DND-41 (cell line): ENCODE results near the gene MRTFA.
"Not testable (repeated sequence)": the region's sequence is repeated elsewhere in the genome, so short reads cannot be mapped to it uniquely, and the experiment has no call there.

ENCODE experiments used
- ATAC-seq: fragments of 200-7000 bp; cut with Tn5 transposase; 3 replicates; pipeline ENCODE4 v1.9.1; 2021; ENCODE audit warnings: low read depth; ENCODE audit not compliant: insufficient read depth
- DNase-seq: peaks from one replicate; pipeline ENCODE4 v3.0.0-alpha.2; 2020
- H2AFZ ChIP-seq: 2 replicates; pipeline ENCODE4 v1.6.0; 2012; ENCODE audit warnings: low read depth, low read length
- H3K27ac ChIP-seq: 2 replicates; pipeline ENCODE4 v1.5.1; 2012; ENCODE audit warnings: low read length, inconsistent platforms
- H3K27me3 ChIP-seq: fragments of 200-600 bp; sonication (generic); 2 replicates; pipeline ENCODE4 v1.6.0; 2012; ENCODE audit warnings: low read length, mild to moderate bottlenecking, inconsistent platforms; ENCODE audit not compliant: insufficient read depth, poor library complexity
- H3K36me3 ChIP-seq: 2 replicates; pipeline ENCODE4 v1.5.1; 2012; ENCODE audit warnings: low read length, inconsistent platforms; ENCODE audit not compliant: insufficient read depth
- H3K4me1 ChIP-seq: 2 replicates; pipeline ENCODE4 v1.5.1; 2012; ENCODE audit warnings: mild to moderate bottlenecking, low read length; ENCODE audit not compliant: insufficient read depth
- H3K4me2 ChIP-seq: 2 replicates; pipeline ENCODE4 v1.6.0; 2012; ENCODE audit warnings: mild to moderate bottlenecking, moderate library complexity, low read length, inconsistent platforms; ENCODE audit not compliant: insufficient read depth
- H3K4me3 ChIP-seq, 2 experiments: fragments of 200-600 bp in 1 of 2; shearing (Covaris generic) in 1 of 2; 2 replicates each; pipeline ENCODE4 v1.5.1; 2012 to 2016; ENCODE audit warnings: inconsistent platforms in 2 of 2, low read length in 2 of 2, mild to moderate bottlenecking in 2 of 2, low read depth in 1 of 2, moderate library complexity in 1 of 2
- H3K79me2 ChIP-seq: 2 replicates; pipeline ENCODE4 v1.6.0; 2012; ENCODE audit warnings: low read length, inconsistent platforms; ENCODE audit not compliant: insufficient read depth
- H3K9ac ChIP-seq: 2 replicates; pipeline ENCODE4 v1.6.0; 2012; ENCODE audit warnings: low read depth, mild to moderate bottlenecking, inconsistent platforms, low read length, moderate library complexity
- H3K9me3 ChIP-seq: 2 replicates; pipeline ENCODE4 v1.5.1; 2012; ENCODE audit warnings: low read length, moderate library complexity, mild to moderate bottlenecking, inconsistent platforms; ENCODE audit not compliant: insufficient read depth, severe bottlenecking
- H4K20me1 ChIP-seq: 2 replicates; pipeline ENCODE4 v1.6.0; 2012; ENCODE audit warnings: low read length; ENCODE audit not compliant: insufficient read depth
- EZH2 ChIP-seq: IDR thresholded peaks from 3 replicates; pipeline ENCODE4 v1.6.1; 2012; ENCODE audit warnings: borderline replicate concordance, low read depth, mild to moderate bottlenecking, moderate library complexity, low read length, inconsistent platforms; ENCODE audit not compliant: severe bottlenecking
- TF ChIP-seq, protein P1 (sequence below): IDR thresholded peaks from 2 replicates; pipeline ENCODE4 v1.5.1; 2012; ENCODE audit warnings: borderline replicate concordance, low read length, moderate library complexity, mild to moderate bottlenecking; ENCODE audit not compliant: poor library complexity, severe bottlenecking; ENCODE audit errors: extremely low read depth

Gene MRTFA

DNA sequence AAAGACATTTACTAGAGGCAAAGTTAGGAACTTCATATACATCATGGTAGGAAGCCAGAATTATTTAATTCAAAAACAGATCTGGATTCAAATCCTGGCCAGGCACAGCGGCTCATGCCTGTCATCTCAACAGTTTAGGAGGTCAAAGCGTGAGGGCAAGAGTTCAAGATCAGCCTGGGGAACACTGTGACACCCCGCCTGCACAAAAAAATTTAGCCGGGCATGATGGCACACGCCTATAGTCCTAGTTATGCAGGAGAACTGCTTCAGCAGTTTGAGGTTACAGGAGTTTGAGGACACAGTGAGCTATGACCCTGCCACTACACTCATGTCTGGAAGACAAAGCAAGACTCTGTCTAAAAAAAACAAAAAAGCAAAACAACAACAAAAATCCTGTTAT, 8.9 kb downstream of the MRTFA start:
- Histone ChIP-seq H3K9me3 (peaks cover 4% of the 10 kb centered on the region), H3K4me3 (no peak overlapping the region), H3K4me2 (no peak overlapping the region), H3K27ac (no peak overlapping the region), H3K36me3 (no peaks in the 10 kb centered on the region), H3K79me2 (peaks cover 93% of the 10 kb centered on the region), H3K27me3 (no peaks in the 10 kb centered on the region), H3K9ac (no peak overlapping the region), H4K20me1 (peaks cover 19% of the 10 kb centered on the region; the same call in 1 of the 2 replicates), H2AFZ (no peak overlapping the region), H3K4me1 (no peaks in the 10 kb centered on the region)
- TF ChIP-seq EZH2, result no peak
- DNase-seq, result no peak
- no peak for ATAC-seq

DNA sequence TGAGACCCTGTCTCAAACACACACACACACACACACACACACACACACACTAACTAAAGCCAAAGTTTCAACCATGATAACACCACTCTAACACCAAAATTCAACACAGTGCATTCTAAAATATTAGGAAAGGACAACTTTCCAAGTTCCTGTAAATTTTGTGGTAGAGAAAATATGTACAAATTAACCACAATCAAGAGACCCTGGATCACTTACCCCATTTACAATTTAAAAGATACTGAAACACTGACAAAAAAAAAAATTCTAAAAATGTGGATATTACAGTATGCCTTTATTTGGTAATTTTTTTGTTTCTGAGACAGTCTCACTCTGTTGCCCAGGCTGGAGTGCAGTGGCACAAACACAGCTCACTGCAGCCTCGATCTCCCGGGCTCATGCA, 9.7 kb downstream of the MRTFA start:
- no peaks in the 10 kb centered on the region for H3K27me3 ChIP-seq
- H3K27ac ChIP-seq, result no peak overlapping the region
- no peaks in the 10 kb centered on the region for H3K36me3 ChIP-seq
- peaks cover 91% of the 10 kb centered on the region for H3K79me2 ChIP-seq
- TF ChIP-seq, protein P1, sequence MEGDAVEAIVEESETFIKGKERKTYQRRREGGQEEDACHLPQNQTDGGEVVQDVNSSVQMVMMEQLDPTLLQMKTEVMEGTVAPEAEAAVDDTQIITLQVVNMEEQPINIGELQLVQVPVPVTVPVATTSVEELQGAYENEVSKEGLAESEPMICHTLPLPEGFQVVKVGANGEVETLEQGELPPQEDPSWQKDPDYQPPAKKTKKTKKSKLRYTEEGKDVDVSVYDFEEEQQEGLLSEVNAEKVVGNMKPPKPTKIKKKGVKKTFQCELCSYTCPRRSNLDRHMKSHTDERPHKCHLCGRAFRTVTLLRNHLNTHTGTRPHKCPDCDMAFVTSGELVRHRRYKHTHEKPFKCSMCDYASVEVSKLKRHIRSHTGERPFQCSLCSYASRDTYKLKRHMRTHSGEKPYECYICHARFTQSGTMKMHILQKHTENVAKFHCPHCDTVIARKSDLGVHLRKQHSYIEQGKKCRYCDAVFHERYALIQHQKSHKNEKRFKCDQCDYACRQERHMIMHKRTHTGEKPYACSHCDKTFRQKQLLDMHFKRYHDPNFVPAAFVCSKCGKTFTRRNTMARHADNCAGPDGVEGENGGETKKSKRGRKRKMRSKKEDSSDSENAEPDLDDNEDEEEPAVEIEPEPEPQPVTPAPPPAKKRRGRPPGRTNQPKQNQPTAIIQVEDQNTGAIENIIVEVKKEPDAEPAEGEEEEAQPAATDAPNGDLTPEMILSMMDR, result no peak
- no peak for TF ChIP-seq EZH2
- H3K9ac ChIP-seq, result no peak overlapping the region
- no peak for DNase-seq
- peaks cover 7% of the 10 kb centered on the region for H3K9me3 ChIP-seq
- no peak overlapping the region for H3K4me3 ChIP-seq
- no peak overlapping the region for H3K4me2 ChIP-seq
- H2AFZ ChIP-seq, result no peak overlapping the region
- no peaks in the 10 kb centered on the region for H3K4me1 ChIP-seq
- H4K20me1 ChIP-seq, result peaks cover 15% of the 10 kb centered on the region; the same call in 1 of the 2 replicates
- ATAC-seq, result no peak

DNA sequence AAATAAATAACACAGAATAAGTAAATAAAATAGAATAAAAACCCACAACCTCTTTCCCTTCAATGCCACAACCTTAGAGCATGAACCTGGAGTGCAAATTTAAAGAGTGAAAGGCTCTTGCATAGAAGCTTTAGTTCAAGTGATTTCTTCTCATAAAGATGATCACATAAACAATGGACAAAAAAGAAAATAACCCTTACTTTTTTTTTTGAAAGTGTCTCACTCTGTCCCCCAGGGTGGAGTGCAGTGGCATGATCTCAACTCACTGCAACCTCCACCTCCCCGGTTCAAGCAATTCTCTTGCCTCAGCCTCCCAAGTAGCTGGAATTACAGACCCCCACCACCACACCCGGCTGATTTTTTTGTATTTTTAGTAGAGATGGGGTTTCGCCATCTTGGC, 10.7 kb downstream of the MRTFA start:
- H3K4me1 ChIP-seq, H3K27me3 ChIP-seq, DNase-seq, ATAC-seq, H3K36me3 ChIP-seq, H3K27ac ChIP-seq, H3K4me3 ChIP-seq, H2AFZ ChIP-seq, H3K4me2 ChIP-seq, H3K9ac ChIP-seq: not testable (repeated sequence)
- H3K79me2 ChIP-seq, result peaks cover 91% of the 10 kb centered on the region
- H3K9me3 ChIP-seq, result peaks cover 15% of the 10 kb centered on the region
- peaks cover 11% of the 10 kb centered on the region; the same call in 1 of the 2 replicates for H4K20me1 ChIP-seq

DNA sequence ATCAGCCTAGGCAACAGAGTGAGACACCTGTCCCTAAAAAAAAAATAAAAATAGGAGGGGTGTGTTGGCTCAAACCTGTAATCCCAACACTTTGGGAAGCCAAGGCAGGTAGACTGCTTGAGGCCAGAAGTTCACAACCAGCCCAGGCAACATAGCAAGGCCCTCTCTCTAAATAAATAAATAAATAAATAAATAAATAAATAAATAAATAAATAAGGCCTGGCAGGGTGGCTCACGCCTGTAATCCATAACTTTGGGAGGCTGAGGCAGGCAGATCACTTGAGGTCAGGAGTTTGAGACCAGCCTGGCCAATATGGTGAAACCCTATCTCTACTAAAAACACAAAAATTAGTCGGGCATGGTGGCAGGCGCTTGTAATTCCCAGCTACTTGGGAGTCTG, 11.2 kb downstream of the MRTFA start:
- not testable (repeated sequence) for ATAC-seq, H3K4me3 ChIP-seq, H3K36me3 ChIP-seq, H3K4me2 ChIP-seq, H3K27me3 ChIP-seq, H3K4me1 ChIP-seq, H4K20me1 ChIP-seq, DNase-seq, H3K9ac ChIP-seq, H2AFZ ChIP-seq, H3K27ac ChIP-seq
- Histone ChIP-seq H3K79me2 (peaks cover 91% of the 10 kb centered on the region), H3K9me3 (peaks cover 17% of the 10 kb centered on the region)

DNA sequence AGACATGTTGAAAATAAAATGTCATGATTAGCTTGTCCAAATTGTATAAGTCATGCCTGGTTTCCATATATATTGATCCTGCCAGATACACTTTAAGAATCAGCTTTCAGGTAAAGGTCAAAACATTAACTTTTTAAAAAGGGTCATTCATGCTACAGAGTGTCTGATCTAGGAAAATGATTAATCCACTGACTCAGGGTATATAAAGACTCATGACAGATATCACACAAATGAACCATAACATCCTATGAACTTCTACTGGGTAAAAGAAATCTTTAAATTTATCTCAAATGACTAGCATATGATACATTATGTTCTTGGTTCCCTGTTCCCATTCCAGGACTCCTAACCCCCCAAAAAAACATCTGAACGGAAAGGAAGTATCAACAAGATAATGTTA, 11.7 kb downstream of the MRTFA start:
- H3K9ac ChIP-seq, result no peak overlapping the region
- H3K36me3 ChIP-seq, result no peaks in the 10 kb centered on the region
- no peak overlapping the region for H2AFZ ChIP-seq
- no peak for DNase-seq
- no peak overlapping the region for H3K4me2 ChIP-seq
- no peak for TF ChIP-seq EZH2
- TF ChIP-seq, protein P1, result no peak
- no peak overlapping the region for H3K27ac ChIP-seq
- H4K20me1 ChIP-seq, result peaks cover 6% of the 10 kb centered on the region; the same call in 1 of the 2 replicates
- no peak overlapping the region for H3K4me3 ChIP-seq
- no peak for ATAC-seq
- peaks cover 91% of the 10 kb centered on the region for H3K79me2 ChIP-seq
- H3K9me3 ChIP-seq, result peaks cover 17% of the 10 kb centered on the region
- H3K4me1 ChIP-seq, result no peaks in the 10 kb centered on the region
- no peaks in the 10 kb centered on the region for H3K27me3 ChIP-seq
